ENCODE measurements around the gene DYNC1I1.
A peak's percentile ranks its signal among the peaks of the same experiment; 100 is the strongest.

The DYNC1I1 gene

DNA sequence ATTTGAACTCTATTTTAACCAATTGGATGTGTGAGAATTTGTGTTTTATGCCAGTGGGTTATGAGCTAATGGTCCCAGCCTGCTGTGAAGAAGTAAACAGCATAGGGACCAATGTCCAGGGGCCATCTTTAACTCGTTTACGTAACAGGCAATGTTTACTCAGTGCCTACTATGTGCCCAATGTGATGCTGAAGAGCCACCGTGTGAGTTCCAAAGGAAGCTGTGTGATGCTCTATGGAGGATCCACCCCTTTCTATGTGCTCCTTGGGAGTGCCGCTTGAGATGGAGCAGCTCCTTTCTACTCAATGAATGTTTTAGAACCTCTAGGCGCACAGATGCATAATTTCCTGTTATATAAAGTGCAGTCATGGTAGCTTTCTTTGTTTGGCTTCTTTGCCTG, 21.3 kb downstream of the DYNC1I1 start:
- DNase-seq (ENCODE audit: low spot score): no peak

DNA sequence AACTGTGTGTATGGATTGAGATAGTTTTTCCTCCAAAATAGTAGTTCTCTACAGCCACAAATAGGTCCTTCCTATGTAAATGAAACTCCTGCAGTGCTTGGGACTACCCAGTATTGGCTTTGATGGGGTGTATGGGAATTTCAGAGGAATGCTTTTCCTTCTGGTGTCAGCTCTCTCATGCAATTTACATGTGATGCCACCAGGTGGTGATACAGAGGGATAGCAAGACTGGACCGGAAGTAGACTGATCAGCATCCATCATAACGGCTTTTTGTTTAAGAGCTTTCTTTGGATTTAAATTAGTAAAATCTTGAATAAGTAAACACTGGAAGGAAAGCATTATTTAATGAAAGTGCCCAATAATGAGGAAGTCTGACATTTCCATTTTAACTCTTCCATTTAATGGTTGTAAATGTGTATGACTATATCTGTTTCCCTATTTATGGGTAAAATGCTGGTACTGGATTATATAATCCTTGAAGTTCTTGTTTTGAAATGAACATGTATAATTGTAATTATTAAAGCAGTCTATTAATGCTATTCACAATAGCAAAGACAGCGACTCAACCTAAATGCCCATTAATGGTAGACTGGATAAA, 22.7 kb downstream of the DYNC1I1 start:
- no peak for DNase-seq (ENCODE audit: low spot score)

DNA sequence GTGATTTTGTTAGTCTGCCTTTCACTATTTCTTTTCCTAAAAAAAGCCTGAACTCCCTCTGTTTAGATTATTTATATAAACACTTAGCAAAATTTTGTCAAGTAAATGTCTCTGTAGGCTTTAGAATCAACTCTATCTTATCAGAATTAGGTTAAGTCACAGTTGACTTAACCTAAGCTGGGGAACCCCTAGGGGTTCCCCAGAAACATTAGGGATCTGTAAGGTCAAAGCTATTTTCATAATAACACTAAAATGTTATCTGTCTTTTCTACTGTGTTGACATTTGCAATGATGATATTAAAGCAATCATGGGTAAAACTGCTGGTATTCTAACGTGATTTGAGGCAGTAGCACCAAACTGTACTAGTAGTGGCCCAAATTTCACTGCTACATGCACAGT, 24.3 kb downstream of the DYNC1I1 start:
- DNase-seq (ENCODE audit: low spot score): no peak

DNA sequence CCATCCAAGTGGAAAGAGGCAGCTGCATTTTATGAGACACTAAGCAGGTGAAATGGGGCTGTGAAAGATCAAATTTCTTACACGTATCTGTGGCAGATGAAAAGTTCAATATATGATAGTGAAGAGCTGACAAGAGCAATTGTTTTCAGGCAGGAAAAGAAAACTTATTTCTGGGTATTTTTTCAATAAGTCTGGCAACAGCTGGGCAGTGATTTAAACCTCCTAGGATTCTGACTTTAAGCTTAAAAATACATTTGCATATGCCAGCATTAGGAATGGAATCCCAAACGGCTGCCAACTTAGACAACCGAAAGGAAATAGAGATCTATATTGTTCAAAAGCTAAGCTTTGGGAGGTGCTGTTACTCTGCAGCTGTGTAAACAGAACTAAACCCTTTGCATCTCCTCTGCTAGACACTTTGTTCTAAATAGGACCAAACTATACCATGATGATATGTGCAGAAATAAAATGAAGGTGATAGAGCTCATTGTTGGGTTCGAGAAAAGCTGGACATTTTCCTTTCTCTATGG, 26.1 kb downstream of the DYNC1I1 start:
- DNase-seq (ENCODE audit: low spot score): no peak

DNA sequence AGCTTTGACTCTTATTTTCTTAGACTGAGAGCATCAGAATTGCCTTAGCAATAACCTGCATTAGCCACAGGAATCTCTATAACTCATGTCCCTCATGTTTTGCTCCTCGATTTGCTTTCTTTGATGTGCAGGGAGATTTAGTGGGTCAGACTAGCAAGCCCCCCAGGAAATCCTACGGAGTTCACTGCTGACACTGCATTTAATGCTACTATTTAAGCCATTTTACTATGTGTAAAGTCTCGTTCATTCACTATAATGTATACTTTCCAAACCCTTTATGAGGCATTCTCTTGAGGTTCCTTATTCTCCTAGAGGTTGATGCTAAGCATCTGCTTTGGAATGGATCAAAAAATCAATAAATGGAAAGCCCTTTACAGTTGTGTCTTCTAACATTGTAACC, 28.4 kb downstream of the DYNC1I1 start:
- DNase-seq (ENCODE audit: low spot score): no peak

DNA sequence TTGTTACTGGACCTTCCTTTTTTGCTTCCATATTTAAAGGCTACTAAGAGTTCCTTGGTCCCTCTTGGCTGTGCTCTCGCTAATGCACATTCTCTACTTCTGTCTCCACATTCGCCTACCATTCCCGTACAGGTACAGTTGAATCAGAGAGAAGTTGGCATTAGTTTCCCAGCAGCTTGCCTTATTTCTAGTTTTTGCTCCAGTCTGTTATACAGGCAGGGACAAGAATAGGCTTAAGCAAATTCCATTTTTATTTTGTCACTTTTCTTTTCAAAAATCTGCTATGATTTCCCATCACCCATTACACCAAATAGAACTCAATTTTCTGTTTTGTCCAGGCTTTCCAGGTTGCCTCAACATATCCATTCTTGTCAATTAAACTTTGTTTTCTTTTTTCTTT, 29.9 kb downstream of the DYNC1I1 start:
- no peak for DNase-seq (ENCODE audit: low spot score)

DNA sequence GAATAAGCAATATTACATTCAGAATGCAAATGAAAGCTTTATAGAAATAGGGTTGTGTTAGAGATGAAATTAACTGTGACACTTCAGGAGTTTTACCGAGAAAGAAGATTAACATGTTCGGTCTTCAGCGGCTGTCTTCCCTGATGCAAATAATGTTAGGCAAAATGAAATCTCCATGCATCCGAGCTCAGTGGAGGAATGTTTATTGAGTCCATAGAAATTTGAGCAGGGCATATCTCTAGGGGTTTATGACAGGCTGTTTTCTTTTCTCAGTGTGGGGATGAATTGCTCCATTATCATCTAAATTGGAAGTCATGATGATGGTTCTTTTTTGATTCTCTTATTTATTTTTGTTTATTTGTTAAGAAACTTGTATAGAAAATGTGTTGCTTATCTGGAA, 31.7 kb downstream of the DYNC1I1 start:
- DNase-seq (ENCODE audit: low spot score): no peak

DNA sequence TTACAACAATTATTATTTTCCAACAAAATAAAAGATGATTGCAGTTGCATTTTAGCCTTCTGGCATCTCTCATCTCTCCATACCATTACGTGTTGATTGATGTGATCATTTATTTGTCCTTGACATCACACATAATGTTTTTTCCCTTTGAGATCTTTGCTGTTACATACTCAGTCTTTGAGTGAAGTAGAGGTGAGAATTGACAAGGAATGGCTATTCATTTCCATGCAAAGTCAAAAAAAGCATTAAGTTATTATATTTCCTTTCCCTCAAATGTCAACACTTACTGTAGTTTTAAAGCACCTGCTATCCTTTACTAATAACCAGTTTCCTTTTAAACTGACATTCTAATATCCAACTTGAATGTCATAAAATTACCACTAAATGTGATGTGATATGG, 33.6 kb downstream of the DYNC1I1 start:
- no peak for DNase-seq (ENCODE audit: low spot score)

DNA sequence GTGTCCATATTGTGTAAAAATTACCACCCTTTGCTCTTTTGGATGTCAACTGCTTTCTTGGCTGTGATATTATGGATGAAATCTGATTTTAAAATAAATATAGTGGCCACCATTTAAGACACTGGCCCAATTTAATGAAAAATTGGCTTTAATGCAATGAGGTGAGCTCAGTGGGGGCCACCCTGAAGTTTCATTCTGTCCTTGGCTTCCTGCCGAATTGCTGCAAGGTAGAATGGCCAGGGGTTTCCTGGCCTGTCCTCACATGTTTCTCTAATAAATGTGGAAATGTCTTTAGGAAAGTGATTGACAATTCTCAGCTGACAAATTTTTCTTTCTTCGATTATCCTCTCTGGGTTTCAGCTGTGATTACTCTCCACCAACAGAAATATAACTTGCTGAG, 36.0 kb downstream of the DYNC1I1 start:
- DNase-seq (ENCODE audit: low spot score): no peak

DNA sequence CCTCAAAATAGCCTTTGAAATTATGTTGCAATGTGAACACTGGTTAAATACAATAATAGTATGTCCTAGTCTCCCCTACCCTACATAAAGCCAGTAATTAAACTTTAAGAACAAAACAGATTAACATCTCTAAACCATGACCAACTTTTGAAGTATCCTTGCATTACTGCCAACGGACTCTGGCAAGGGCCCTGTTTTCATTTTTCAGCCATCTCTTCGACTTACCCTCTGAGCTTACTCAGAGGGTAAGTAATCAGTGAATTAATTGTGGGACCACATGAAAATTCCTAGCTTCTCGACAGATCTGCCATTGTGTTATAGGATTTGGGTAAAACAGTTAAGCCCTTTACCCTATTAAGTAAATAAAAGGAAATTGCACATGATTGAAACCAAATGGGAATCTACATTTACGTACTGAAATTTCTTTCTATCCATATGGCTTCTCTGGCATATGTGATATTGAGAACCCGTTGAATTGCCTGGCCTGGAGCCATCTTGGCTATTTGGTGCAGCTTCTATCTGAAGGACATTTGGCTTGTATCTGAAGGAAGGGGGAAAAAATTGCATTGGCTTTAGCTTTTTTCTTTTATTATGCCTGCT, 39.6 kb downstream of the DYNC1I1 start:
- no peak for DNase-seq (ENCODE audit: low spot score)

DNA sequence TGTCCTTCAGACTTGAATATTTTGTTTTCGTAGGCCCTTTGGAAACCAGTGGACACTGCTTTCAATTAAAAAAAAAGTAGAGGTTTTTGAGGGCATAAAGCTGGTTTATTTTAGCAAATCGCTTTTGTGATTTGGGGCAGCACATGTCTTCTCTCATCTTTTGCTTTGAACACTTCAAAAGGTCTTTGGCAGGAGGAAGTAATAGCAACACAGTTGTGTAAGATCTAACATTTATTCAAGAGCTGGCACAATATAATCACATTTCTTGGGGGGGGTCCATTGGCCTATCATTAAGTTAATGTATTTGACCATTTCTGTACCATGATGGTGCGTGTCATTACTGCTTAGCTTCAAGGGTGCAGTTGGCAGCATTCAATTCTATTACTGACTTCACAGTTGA, 42.4 kb downstream of the DYNC1I1 start:
- no peak for DNase-seq (ENCODE audit: low spot score)

DNA sequence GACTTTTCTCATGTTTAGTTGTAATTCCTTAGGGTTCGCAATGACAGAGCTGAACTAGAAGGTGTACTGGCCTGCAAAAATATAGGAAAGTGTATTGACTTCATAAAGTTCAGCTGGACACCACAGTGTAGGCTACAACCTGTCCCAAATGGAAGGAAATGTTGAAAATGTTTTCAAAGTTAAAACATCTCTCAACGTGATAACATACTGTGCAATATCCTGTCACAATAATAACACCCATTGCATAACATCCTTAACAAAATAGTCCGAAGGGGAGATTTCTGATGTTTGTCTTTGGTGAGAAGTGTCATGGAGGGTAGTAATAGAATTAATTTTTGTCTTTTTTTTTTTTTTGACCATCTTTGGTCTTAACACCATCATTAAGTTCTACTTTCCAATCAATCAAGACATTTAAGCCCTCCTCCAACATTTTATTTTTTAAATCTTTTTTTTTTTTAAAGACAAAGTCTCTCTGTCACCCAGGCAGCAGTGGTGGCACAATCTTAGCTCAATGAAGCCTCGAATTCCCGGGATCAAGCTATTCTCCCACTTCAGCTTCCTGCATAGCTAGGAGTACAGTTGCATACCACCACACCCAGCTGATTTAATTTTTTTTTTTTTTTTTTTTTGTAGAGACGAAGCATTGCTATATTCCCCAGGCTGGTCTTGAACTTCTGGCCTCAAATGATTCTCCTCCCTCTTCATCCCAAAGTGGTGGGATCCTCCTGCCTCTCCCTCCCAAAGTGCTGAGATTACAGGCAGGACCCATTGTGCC, 45.7 kb downstream of the DYNC1I1 start:
- DNase-seq (ENCODE audit: low spot score): no peak

DNA sequence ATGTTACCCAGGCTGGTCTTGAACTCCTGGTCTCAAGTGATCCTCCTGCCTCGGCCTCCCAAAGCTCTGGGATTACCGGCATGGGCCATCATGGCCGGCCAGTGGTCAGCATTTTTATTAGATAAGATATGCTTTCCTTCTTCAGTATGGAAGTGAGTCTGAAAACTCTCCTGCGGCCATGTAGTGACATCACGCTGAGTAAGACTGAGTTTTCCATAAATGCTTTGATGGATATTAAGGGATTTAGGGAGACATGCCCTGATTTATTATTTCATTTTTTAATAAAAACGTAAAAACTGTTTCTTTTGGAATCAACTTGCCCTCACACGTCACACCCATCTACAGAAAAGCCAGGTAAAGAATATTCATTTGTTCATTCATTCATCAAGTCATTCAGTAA, 48.4 kb downstream of the DYNC1I1 start:
- no peak for DNase-seq (ENCODE audit: low spot score)

DNA sequence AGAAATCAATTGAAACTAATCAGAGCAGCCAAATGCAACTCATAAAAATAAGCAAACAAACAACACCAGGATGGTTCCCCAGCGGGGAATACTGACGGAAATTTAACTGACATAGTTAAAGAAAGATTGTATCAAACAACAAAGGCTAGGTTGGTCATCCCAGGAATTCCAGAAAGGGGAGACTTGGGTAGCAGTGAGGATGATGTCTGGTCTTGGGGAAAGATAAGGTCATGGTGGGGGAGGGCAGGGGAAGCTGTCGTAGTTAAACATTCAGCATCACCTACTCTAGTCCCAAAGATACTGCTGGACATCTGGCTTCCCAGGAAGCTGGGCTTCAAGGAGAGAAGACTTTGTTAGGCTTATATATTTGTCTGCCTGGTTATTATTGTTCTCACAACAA, 50.4 kb downstream of the DYNC1I1 start:
- DNase-seq (ENCODE audit: low spot score): no peak

DNA sequence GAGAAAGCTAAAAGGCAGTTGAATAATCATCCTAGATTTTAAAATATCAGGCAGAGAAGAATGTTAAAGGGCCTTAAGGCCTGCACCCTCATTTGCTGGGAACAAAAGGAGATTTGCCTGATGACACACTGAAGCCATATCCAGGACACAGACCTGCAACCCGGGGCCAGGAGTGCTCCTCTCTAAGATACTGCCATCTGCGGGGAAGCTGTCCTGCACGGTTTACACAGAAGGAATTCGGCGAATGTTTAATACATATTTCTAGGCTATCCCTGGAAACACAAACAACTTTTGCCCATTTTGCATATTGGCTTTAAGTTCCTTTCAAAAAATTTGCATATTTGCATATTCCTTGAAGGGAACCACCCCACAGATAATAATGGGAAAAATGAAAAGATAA, 52.3 kb downstream of the DYNC1I1 start:
- no peak for DNase-seq (ENCODE audit: low spot score)

DNA sequence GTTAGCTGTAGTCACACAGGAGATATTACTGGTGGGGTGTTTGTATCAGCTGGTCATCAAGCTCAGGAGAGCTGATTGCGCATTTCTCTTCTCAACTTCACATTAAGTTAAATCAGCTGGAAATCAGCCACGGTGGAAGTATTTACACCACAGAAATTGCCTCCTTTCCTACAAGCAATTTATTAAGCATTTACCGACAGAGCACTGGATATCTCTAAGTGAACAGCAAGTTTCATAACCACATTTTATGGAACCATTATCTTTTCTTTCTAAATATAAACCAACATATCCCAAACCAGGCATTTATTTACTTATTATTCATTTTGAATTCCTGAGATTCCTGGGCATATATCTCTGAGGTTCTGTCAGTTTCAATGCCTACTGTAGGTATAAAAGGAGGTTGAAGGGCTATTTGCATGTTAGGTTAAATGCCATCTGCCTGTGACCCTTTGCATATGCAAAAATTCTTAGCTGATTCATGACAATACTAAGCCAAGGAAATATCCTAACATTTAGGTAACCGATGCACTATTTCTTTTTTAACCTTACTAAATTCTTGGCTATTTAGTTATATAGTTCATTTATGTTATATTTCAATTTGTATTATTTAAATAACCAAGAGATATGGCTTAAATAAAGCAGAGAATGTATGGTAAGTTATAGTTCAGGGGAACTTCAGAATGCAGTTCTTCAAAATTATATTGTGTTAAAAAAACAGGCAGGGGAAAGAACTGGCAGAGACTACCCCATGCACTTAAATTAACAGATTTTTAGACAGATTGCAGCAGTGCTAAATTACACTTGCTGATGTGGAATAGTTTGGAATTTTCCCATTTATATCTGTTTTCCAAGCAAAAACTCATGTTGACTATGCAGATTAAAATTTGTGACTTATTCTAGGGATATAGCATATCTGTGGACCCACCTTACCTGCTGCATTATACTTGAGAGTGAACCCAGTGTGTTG, 56.8 kb downstream of the DYNC1I1 start:
- DNase-seq (ENCODE audit: low spot score): no peak

DNA sequence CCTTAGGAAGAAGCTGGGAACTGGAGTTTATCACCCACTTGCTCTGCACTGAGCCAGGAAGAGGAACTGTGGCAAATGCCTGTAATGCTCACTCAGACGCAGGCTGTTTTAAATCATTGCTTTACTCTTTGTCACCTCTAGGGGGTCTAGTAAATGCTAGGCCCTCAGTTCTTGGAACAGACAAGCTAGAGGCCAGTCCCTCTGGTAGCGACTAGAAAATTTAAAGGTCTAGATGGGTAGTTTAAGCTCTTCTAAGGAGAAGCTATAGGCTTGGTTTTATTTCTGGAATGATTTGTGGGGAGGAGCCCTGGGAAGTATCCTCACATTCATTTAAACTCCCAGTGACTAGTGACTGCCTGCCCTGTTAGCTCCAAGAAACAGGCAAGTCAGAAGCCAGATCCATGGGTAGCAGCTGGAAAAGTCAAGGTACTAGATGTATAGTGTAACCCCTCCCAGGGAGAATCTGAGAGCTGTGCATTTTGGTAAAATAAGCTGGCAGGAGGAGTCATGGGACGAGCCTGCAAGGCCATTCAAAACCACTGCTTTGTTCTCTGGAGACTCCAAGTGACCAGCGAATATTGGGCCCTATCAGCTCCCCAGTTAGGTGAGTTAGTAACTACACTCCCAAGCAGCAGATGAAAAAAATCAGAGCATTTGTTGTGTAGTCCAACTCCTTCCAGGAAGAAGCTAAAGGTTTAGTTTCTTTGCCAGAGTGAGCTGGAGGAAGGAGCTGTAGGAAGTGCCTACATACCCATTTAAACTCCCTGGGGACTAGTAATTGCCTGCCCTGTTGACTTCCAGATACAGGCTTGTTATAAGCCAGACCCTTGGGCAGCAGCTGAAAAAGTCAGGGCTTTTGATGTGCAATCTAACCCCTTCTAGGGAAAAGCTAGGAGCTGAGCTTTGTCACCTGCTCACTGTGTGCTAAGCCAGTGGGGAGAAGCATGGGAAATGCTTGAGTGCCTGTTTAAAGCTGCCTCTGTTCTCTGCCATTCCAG, 68.9 kb downstream of the DYNC1I1 start:
- no peak for DNase-seq (ENCODE audit: low spot score)

DNA sequence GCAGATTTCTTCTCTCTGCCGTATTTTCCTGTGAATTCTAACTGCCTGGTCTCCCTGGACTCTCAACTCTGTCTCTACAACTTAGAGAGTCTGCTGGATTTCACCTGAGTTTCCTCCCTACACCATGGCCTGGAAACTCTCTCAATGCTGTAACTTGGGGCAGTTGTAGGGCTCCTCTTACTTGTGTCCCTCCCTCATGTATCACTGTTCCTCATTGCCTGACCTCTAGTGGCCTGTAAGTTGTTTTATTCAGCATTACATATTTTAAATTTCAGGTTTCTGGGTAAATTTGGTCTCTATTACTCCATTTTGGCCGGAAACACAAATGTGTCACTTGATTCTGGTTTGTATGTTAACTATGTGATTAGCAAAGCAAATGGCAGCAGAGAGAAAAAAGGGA, 70.9 kb downstream of the DYNC1I1 start:
- no peak for DNase-seq (ENCODE audit: low spot score)

DNA sequence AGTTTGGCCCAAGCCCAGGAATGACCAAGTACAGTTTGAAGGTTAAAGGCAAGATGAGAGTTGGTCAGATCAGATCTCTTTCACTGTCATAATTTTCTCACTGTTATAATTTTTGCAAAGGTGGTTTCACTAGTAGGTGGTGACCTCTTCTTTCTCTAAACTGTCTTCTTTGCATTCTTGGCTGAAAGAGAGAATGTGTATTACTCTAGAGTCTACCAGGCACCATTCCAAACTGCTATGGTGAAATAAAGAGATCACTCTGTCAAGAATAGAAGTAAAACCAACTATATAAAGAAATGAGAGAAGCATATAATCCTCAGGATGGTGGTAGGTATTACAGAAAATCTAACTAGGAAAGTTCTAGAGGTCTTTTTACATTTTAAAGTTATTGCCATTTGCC, 72.7 kb downstream of the DYNC1I1 start:
- DNase-seq (ENCODE audit: low spot score): no peak

DNA sequence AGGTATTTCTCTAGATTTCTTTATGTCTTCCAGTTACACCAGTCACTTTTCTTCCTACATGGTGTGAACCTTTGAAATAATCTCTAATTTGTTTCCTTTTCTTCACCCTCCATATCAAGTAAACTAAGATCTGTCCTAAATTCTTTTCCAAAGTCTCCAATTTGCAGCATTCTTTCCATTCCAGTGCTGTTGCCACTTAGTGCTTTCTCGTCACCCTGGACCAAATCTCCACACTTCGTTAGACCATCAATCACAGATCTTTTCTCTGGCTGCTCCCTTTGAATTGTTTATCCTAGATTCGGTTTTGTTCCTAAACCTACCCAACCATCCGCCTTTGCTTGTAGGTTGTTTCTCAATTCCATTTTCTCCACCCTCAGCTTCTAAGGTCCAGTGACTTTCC, 74.7 kb downstream of the DYNC1I1 start:
- DNase-seq (ENCODE audit: low spot score): no peak

DNA sequence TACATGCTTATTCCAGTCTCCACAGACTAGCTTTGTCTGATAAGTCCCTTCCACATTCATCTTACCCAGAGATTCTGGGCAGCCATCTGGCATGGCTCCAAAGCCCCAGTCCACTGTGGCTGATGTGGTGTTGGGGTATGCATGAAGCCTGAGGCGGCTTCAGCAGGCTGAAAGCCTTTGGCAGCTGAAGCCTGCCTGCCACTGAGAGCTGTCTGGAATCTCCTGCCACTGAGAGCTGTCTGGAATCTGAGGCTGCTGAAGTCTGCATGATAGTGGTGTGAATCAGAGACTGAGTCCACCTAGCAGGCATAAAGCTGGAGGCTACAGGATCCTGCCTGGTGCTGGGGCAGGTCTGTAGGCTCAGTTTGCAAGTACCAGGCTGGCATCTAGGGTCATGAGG, 87.1 kb downstream of the DYNC1I1 start:
- peak; percentile 5 for DNase-seq (ENCODE audit: low spot score)
